Type B pancreatic cell (in vitro differentiated cells): ENCODE measurements around the gene STARD9. TPM values are rescaled to one million over a fixed set of nuclear protein-coding genes. Genes with fewer than 3 reads are reported as not detected.

ENCODE experiments used
- DNase-seq: peaks from one replicate; pipeline ENCODE4 v3.0.0; 2021; ENCODE audit warnings: mixed read lengths; ENCODE audit not compliant: unreplicated experiment; ENCODE audit errors: extremely low spot score
- H3K27ac Mint-ChIP-seq: 2 replicates; pipeline ENCODE4 v1.8.0; 2021; ENCODE audit warnings: mild to moderate bottlenecking, mixed read lengths
- H3K27me3 Mint-ChIP-seq: 2 replicates; pipeline ENCODE4 v1.8.0; 2021; ENCODE audit warnings: mixed read lengths
- H3K36me3 Mint-ChIP-seq: 2 replicates; pipeline ENCODE4 v1.8.0; 2021; ENCODE audit warnings: mixed read lengths
- H3K4me1 Mint-ChIP-seq: one replicate; pipeline ENCODE4 v1.8.0; 2021; ENCODE audit warnings: mixed read lengths; ENCODE audit not compliant: unreplicated experiment
- H3K4me3 Mint-ChIP-seq: 2 replicates; pipeline ENCODE4 v1.8.0; 2021; ENCODE audit warnings: mild to moderate bottlenecking, mixed read lengths
- H3K9me3 Mint-ChIP-seq: 2 replicates; pipeline ENCODE4 v1.8.0; 2021; ENCODE audit warnings: mixed read lengths
- CTCF ChIP-seq: fragments of 200-600 bp; sonication (generic); conservative IDR thresholded peaks from 2 replicates; pipeline ENCODE4 v1.5.0; 2021; ENCODE audit warnings: antibody characterized with exemption, mild to moderate bottlenecking
- total RNA-seq: library from RNA; stranded (reverse); gene quantifications from 2 replicates; pipeline ENCODE4 v1.2.1, GENCODE V29; 2021; ENCODE audit warnings: low replicate concordance

The STARD9 gene
- total RNA-seq, 1 donor from 2014 or later, result 13.7 TPM

GRCh38 chr15:42581272-42581730, 5.9 kb downstream of the STARD9 start:
- peak; percentile 86 for DNase-seq
- H3K27me3 Mint-ChIP-seq, result peaks cover 61% of the 10 kb centered on the region
- H3K4me3 Mint-ChIP-seq, result peak overlapping the region; percentile 87
- no peaks in the 10 kb centered on the region for H3K9me3 Mint-ChIP-seq
- H3K27ac Mint-ChIP-seq, result peak overlapping the region; percentile 57
- H3K4me1 Mint-ChIP-seq, result peaks cover 31% of the 10 kb centered on the region
- no peak for TF ChIP-seq CTCF
- peaks cover 2% of the 10 kb centered on the region for H3K36me3 Mint-ChIP-seq

GRCh38 chr15:42582569-42583375, 7.4 kb downstream of the STARD9 start:
- no peak for DNase-seq
- no peaks in the 10 kb centered on the region for H3K36me3 Mint-ChIP-seq
- H3K4me3 Mint-ChIP-seq, result no peak overlapping the region
- H3K4me1 Mint-ChIP-seq, result peaks cover 26% of the 10 kb centered on the region
- TF ChIP-seq CTCF, result no peak
- H3K27ac Mint-ChIP-seq, result no peak overlapping the region
- peaks cover 50% of the 10 kb centered on the region for H3K27me3 Mint-ChIP-seq
- no peaks in the 10 kb centered on the region for H3K9me3 Mint-ChIP-seq

GRCh38 chr15:42584031-42584765, 8.8 kb downstream of the STARD9 start:
- peaks cover 26% of the 10 kb centered on the region for H3K4me1 Mint-ChIP-seq
- no peaks in the 10 kb centered on the region for H3K9me3 Mint-ChIP-seq
- no peak for TF ChIP-seq CTCF
- H3K27me3 Mint-ChIP-seq, result peaks cover 39% of the 10 kb centered on the region
- H3K36me3 Mint-ChIP-seq, result no peaks in the 10 kb centered on the region
- no peak for DNase-seq
- peak overlapping the region; percentile 32 for H3K4me3 Mint-ChIP-seq
- peak overlapping the region; percentile 9 for H3K27ac Mint-ChIP-seq

GRCh38 chr15:42590619-42591237, 15.3 kb downstream of the STARD9 start:
- no peak overlapping the region for H3K27ac Mint-ChIP-seq
- no peak overlapping the region for H3K4me3 Mint-ChIP-seq
- TF ChIP-seq CTCF, result no peak
- H3K9me3 Mint-ChIP-seq, result no peaks in the 10 kb centered on the region
- DNase-seq, result no peak
- peaks cover 3% of the 10 kb centered on the region for H3K4me1 Mint-ChIP-seq
- peaks cover 12% of the 10 kb centered on the region for H3K36me3 Mint-ChIP-seq
- H3K27me3 Mint-ChIP-seq, result no peaks in the 10 kb centered on the region

GRCh38 chr15:42591238-42591934, 16.0 kb downstream of the STARD9 start:
- H3K27ac Mint-ChIP-seq, result no peak overlapping the region
- peak; percentile 59 for TF ChIP-seq CTCF

More at GRCh38 chr15:42591238-42591934, 16.0 kb downstream of the STARD9 start:
- no peaks in the 10 kb centered on the region for H3K9me3 Mint-ChIP-seq
- DNase-seq, result no peak
- peaks cover 3% of the 10 kb centered on the region for H3K4me1 Mint-ChIP-seq
- H3K36me3 Mint-ChIP-seq, result peaks cover 12% of the 10 kb centered on the region
- no peaks in the 10 kb centered on the region for H3K27me3 Mint-ChIP-seq
- no peak overlapping the region for H3K4me3 Mint-ChIP-seq
